NCI-H446 (cell line): ENCODE measurements around the gene FGF8.
"Not testable (repeated sequence)": the region's sequence is repeated elsewhere in the genome, so short reads cannot be mapped to it uniquely, and the experiment has no call there.

Source experiments
- DNase-seq, 2 experiments: peaks; one replicate each; lab custom pipeline; 2025; lab: John Stamatoyannopoulos, UW

Gene FGF8, protein sequence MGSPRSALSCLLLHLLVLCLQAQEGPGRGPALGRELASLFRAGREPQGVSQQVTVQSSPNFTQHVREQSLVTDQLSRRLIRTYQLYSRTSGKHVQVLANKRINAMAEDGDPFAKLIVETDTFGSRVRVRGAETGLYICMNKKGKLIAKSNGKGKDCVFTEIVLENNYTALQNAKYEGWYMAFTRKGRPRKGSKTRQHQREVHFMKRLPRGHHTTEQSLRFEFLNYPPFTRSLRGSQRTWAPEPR

DNA sequence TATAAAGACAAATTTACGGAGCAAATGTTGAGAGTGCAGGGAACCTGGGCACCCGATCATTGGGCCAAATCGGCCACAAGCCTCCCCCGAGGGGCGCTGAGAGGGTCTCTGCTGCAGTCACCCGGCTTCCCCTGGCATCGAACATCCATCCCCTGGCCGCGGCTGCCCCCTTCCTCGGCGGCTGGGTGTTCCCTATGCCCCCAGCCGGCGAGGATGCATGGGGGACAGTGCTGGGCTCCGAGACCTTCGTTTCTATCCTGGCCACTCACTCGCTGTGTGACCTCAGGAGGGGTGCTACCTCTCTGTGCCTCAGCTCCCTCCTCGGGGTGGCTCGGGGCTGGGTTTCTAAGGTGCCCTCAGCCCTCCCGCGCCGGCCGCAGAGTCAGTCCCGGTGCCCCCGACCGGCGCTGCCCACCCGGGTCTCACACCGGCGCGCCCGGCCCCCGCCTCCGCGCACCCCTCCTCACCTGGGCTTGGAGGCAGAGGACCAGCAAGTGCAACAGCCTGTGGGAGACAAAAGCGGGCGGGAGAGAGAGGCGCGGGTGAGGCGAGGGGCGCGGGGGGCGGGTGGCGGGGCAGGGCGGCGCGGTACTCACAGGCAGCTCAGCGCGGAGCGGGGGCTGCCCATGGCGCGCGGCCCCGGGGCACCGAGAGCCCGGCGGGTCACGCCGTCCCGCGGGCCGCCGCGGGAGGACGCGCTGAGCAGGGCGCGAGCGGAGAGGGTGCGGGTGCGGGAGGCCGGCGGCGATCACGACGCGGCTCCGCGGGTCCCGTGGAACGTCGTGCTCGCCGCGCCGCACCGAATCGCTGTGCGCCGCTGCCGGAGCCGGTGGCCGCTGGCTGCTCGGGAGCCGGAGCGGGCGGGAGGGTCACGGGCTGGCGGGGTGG, at the start of gene FGF8:
Gene FGF8, minus strand, starts transcription at position 842 of the 888 bp plus-strand sequence. Its CDS starts 214 bp downstream, at position 628.
- DNase-seq, result no peak

DNA sequence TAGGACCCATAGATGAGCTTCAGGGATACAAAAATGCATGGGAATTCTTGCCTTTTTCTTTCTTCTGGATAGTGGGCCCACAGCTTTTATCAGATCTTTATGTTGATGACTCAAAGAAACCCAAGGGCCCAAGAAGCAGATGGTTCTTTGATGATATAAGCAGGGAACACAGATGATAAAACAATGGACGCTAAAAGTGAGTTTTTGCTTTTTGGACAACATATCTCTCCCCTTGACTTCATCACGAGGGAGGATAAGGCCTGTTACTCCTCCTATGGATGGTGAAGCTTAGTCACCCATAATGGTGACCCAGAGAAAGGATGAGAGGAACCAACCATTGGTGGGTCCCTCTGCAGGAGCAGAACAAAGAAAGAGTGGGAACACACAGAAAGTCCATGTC, 48.8 kb upstream of the FGF8 start:
- DNase-seq, result no peak

DNA sequence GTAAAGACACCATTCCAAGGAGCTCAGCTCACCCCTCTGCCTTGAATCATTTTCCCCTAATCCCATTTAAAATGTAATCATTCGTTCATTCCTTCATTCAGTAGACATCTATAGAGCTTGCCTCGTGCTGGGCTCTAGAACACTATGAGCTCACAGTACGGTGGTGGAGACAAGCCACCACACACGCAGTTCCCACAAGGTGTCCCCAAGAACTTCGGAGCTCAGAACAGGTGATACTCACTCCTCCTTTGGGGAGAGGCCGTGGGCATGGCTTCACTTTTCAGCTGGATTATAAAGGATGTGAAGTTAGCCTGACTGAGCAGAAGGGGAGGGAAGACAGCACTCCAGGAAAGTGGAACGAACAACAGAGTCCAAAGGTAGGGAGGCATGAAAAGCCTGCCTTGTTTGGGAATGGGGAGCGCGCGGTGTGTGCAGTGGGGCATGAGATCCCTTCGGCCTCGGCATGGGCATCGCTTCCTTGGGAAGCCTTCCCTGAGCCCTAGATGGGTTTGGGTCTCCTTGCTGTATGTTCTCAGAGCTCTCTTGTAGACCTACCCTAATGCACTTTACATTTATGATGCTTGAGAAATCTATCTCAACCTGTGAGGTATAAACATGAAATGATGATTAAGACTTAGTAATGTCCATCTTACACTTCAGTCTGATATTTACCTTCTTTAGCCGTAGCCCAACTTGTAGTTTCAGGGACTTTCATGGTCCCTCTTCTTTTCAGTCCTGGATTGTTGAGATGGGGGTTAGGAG, 43.1 kb upstream of the FGF8 start:
- no peak for DNase-seq

DNA sequence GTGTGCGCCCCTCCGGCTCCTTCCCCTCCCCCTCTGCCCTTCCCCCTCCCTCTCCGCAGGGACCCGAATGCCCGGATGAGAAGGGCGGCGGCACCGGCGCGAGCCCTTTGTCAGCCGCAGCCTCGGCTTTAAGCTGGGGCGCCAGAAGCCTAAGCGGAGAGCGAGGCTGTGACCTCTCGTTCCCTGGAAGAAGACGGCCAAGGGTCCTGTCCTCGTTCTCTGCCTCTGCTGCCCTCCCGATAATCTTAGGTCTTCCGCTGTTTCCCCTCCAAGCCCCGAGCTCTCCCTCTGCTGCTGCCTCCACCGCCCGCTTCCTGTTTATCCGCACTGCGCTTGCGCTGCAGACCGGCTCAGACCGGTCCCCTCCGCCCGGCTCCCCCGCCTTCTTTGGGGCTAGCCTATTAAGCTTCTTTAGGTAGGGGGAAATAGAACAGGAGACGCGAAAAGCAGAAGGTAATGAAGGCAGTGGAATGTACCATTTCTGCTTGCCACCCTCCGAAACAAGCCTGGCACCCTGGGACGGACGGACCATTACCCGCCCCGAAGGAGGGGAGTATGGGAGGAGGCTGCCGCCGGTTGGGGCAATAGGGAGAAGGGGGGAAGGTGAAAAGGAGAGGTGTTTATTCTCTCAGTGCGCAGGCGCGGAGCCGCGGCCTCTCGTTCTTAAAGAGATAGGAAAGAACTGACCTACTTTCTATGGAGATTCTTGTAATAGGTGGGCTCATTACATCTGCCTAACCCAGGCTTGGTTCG, 42.4 kb upstream of the FGF8 start, which contains the start of gene OGA:
Gene OGA, minus strand, starts transcription at position 326 of the 753 bp plus-strand sequence. CDS start 422 bp downstream, outside the sequence.
- peak; percentile 92 to 96 for DNase-seq

DNA sequence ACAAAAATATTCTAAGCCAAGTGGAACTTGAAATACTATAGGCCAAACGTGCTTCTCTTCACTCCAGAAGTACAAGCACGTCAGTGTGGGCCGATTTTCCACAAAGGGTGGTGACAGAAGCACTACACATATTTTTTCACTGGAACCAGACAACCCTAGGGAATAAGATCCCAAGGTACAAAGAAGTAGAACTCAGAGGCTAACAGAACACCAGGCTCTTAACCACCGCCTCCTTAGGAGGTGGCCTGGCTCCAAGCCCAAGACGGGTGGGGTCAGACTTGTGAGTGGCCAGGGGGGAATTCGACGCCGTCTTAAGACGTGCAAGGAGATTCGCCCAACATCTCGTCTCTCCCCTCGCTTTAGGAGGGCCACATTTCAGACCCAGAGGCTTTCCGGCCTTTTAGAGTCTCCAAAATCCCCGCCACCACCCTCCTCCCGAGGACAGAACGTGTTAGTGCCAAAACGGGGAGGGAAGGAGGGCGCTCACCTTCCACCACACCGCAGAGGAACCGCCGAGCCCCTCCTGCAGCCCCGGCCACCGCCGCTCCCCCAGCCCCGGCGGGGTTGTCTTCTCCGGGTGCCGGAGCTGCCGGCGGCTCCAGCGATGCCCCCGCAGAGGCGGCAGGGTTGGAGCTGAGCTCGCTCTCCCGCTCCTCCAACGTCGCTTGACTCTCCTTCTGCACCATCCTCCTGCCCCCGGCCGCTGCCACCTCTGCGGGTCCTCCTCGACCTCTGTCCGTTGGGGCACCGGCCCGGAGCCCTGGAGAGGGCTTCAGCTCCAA, 41.6 kb upstream of the FGF8 start:
- peak in 1 of 2 experiments; percentile 16 for DNase-seq

DNA sequence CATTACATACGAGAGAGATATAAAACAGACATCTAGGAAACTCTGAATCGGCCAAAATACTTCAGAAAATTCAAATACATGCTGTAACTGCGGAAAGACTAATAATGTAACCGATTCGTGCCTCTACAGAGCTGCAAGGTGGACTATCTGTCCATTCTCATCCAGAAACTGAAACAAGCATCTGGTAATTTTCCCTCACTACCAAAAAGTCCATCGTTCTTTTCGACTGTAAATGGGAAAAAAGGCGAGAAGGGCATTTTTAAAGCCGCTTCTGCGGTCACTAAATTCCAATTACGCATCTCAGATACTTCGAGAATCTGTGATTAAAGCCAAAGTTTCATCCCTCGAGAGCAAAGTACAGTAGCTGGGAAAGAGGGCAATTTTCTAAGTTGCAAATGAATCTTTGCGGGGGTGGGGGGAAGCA, 41.0 kb upstream of the FGF8 start:
- no peak for DNase-seq

DNA sequence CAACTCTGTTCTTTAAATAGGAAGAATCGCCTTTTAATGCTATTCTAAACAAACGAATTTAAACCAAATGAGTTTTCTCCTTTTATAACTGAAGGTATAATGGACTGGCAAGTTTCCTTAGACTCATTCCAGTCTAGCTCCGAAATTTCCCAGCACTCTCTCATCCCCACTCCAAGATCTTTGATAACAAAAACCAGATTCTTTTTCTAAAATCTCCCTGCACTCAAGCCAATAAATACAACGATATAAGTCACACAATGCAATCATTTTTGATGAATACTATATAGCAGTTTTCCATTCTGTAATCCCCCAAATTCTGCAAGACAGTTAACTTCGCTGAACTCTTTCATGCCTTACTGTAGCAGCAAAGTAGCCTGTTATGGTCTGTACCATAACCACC, 40.5 kb upstream of the FGF8 start:
- no peak for DNase-seq

DNA sequence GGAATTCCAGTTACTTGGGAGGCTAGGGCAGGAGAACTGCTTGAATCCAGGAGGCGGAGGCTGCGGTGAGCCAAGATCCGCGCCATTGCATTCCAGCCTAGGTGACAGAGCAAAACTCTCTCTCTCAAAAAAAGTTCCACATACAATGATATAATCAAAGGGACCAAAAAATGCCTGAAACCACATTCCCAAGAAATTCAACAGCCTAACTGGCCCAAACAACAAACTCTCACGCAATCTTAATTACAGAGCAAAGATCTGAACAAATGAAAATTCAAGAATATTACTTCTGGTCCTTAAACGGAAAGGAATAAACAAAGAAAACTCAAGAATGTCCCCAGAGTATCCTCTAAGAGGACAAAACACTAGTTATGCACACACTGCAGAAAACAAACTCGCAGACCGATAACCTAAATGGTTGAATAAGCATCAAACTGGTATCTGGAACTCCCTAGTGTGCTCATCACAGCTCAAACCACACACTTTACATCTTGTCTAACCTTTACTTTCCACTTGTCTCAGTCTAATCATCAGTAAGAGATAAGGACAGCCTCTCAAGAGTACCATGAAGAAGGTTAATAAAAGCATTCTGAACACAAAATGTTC, 38.7 kb upstream of the FGF8 start:
- no peak for DNase-seq

DNA sequence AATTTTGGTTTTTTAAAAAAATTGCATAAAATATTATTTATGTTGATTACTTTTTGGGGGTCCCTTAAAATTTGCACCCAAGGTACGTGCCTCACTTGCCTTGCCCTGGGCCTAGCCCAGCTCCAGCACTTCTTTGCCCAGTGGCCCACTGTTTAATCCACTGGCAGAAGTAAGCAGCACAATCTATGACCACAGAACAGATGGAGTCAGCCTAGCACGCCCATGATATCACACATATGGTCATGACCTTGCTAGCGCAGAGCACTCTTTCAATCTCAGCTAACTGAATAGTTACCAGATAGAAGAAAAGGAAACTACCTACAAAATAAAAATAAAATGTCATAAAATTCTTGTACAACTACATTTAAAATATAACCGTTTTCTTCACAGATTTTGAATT, 36.7 kb upstream of the FGF8 start:
- no peak for DNase-seq

DNA sequence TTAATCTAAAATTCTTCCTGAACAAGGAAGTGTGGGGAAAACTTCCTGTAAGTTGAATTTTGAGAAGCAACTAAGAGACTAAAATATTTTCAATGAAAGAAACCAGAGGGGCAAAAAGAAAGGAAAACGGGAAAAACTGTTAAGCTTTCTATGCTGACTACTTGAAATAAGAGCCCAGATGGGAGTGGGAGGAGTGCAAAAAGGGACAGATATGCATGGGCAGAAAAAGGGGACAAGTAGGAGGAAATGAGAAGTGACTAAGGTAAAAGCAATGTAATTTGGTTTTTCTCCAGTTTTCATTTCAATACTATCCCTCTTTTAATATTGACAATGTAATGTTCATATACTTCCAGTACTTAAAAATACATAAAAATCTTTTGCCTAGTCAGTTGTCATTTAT, 31.2 kb upstream of the FGF8 start:
- no peak for DNase-seq

DNA sequence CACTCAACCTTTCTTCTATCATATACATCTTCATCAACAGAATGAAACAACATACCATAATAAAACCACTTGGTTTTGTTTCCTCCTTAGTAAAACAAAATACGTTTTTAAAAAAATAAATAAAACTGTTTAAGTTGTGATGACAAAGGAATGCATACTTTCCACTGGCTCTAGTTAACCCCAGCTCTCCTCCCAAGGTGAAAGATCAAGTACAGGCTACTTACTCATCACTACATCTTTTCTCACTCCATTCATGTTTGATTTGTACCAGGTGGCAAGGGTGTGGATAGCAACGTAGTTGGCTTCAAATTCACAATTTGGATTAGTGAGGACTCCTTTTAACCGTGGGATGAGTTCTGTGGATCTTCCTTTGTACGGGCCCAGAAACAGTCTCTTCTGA, 27.6 kb upstream of the FGF8 start:
- no peak for DNase-seq

DNA sequence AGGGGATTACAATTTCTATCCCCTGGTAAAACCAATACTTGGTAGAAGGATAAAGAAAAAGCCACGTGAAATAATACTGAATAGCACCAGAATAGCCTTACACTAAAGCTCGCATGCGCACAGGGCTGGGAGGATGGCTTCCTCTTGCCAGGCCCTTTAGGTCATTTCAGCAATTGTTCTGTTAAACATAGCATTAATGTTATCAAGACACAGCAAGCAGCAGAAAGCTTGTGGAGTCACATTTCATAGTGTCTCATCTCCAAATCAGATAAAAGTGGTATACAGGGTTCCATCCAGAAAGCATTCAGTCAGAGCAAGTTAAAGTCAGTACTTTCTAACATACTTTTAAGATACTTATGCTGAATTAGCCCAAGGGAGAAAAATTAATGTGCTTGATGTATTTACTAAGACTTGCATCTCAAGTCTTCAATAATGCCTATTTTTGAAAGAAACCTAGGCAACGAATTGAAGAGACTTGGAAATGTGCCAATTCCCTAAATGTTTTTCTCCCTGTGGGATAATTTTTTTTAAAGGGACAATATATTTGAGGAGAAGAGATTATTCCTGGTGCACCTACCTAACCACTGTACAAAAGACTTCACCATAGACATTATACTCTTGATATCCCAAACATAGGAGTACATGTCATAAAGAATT, 21.6 kb upstream of the FGF8 start:
- DNase-seq, result no peak

DNA sequence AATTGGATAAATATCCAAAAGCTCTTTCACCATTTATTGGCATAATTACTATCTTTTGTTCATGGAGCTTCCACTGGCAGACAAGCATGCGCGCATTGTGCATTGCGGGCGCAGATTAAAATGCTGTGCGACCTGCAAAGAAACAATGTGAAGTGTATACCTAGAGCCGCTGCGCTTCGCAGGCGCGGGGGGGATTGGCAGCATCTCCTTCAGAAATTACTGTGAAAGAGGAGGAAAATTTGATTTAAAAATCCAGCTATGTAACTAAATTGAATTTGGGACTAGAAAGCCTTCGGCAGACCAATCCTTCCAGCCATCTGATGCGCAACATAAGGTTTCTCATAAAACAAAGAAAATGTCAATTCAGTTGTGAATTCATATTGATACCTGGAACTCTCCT, 17.6 kb upstream of the FGF8 start:
- no peak for DNase-seq

DNA sequence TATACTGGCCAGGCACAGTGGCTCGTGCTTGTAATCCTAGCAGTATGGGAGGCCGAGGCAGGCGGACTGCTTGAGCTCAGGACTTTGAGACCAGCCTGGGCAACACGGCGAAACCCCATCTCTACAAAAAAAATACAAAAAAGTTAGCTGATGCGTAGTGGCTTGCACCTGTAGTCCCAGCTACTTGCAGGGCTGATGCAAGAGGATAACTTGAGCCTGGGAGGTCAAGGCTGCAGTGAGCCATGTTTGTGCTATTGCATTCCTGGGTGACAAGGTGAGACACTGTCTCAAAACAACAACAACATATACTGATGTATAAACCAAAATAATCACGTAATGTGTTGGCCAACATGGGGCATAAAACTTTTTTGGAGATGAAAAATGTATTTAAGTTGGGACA, 13.8 kb upstream of the FGF8 start:
- DNase-seq, result no peak

DNA sequence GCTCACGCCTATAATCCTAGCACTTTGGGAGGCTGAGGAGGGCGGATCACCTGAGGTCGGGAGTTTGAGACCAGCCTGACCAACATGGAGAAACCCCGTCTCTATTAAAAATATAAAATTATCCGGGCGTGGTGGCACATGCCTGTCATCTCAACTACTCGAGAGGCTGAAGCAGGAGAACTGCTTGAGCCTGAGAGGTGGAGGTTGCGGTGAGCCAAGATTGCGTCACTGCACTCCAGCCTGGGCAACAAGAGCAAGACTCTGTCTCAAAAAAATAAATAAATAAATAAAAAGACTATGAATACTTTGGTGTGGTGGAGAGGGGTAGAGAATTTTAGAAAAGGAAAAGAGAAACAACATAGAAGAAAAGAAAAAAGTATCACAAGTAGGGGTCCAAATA, 13.3 kb upstream of the FGF8 start:
- not testable (repeated sequence) for DNase-seq

DNA sequence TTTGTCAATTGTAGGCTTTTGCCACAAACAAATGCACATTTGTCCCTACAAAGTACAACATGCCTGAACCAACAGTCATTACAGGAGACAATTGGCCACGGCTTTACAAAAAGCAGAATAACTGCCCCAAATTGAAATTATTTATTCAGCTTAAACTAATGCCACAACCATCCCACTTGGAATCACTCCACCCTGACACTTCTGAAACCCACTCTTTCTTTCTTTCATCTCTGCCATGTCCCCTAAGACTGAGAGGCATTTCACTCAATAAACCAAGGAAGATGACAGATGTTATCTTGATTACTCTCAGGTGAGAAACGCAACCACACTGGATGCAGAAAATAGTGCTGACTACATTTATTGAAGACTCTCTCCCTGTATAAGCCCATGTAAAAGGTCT, 9.9 kb upstream of the FGF8 start:
- no peak for DNase-seq

DNA sequence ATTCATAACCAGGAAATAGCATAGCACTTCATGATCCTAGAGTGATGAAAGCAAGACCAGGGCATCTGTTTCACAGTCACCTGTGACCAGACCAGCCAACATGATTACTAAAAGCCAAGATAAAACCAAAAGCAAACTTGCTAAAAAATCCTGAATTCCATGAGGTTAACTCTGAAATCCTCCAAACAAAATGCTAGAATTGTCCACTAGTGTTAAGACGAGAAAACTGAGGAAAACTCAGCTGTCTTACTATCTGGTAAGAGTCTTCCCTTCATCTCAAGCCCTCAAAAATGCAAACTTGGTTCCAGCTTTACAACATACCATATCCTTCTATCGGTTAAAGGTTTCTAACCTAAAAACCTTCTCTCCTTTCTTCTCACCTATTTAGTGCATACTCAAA, 8.6 kb upstream of the FGF8 start:
- DNase-seq, result no peak

DNA sequence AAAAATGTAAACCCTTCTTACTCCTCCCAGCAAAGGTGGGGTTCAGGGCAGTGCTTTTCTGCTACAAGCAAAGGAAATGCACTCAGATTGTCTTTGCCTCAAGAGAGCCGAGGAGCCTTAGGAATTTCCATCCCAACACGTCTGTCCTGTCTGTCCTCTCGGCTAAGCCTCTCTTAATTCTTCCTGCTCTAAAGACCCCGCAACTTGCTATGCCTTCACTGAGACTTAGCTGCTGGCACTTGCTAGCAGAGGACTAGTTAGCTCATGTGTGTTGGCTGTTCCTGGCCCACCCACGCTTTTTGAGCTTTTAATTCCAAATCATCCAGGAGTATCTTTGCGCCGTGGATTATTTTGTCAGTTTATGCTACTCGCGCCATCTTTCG, 7.8 kb upstream of the FGF8 start:
- DNase-seq, result no peak

DNA sequence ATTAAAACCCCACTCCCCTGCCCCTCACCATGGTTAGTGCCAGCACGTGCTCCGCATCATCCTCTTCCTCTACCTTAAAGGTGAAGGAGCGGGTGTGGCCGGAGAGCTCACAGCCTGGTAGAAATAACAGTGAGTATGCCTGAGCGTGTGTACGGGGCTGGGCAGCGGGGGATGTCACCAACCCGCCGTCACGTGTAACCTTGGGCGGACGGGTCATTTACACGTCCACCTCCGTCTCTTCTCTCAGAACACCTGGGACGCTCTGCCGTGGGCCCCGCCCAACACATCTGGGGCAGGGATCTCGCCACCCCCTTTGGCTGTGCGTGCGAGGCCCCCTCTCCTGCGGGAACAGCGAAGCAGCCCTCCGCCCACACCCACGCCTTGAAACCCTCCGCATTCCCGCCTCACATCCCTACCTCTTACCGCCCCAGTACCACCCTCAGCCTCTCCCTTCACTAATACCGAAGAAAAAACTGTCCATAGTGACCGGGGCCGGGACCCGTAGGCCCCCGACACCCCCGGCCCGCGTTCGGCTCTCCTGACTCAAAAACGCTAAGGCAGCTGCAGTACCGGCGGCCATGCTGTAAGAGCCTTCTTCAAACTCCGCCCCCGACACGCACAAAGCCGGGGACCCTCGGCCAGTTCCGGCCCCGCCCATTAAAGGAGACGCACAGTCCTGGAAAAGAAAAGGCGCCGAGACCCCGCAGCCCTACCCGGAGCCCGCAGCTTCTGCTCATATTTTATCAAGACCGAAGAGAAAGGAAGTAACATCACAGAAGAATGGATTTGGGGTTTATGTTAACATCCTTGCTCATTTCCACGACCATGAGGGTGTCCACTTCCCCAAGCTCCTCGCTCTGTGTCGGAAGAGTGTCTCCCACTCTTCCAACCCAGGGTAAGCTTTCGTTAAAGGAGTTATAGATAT, 7.2 kb upstream of the FGF8 start, which contains the start of gene NPM3:
Gene NPM3, minus strand, starts transcription at position 636 of the 925 bp plus-strand sequence. Its CDS starts 56 bp downstream, at position 580.
- DNase-seq, result peak; percentile 50 to 63
